Fibroblast of mammary gland (primary cell): ENCODE results near the gene LRFN4.
A peak's percentile ranks its signal among the peaks of the same experiment; 100 is the strongest.

Source experiments
- DNase-seq: peaks from one replicate; pipeline ENCODE4 v3.0.0-alpha.2; 2010; ENCODE audit warnings: low read depth
- H3K4me3 ChIP-seq: 2 replicates; pipeline ENCODE4 v1.5.1; 2011; ENCODE audit warnings: low read depth, mild to moderate bottlenecking, low read length, moderate library complexity; ENCODE audit not compliant: control insufficient read depth
- CTCF ChIP-seq: conservative IDR thresholded peaks from 2 replicates; pipeline ENCODE4 v1.5.1; 2011; ENCODE audit warnings: low read depth, low read length, inconsistent platforms; ENCODE audit not compliant: control insufficient read depth, insufficient read depth

LRFN4 gene

GRCh38 chr11:66856496-66857233 lies at the start of gene LRFN4:
LRFN4 (plus strand) TSS chr11:66857064; CDS start chr11:66857745, 681 bp downstream.
- H3K4me3 ChIP-seq, result peak within 1 kb of the TSS; percentile 68
- DNase-seq, result no peak
- no peak for TF ChIP-seq CTCF

GRCh38 chr11:66809592-66809991 lies 47.3 kb upstream of the LRFN4 start:
- DNase-seq, result no peak
- no peak overlapping the region for H3K4me3 ChIP-seq
- no peak for TF ChIP-seq CTCF

- no peak overlapping the region for H3K4me3 ChIP-seq
- no peak for DNase-seq
- TF ChIP-seq CTCF, result no peak
These were observed 46.2 kb upstream of the LRFN4 start for GRCh38 chr11:66810576-66811185.

- no peak for TF ChIP-seq CTCF
- no peak for DNase-seq
- H3K4me3 ChIP-seq, result no peak overlapping the region
These were observed 42.2 kb upstream of the LRFN4 start for GRCh38 chr11:66814678-66815077.

GRCh38 chr11:66815646-66816045 lies 41.2 kb upstream of the LRFN4 start:
- DNase-seq, result peak; percentile 6
- TF ChIP-seq CTCF, result no peak
- H3K4me3 ChIP-seq, result no peak overlapping the region

- no peak for TF ChIP-seq CTCF
- no peak overlapping the region for H3K4me3 ChIP-seq
- no peak for DNase-seq
These were observed 38.5 kb upstream of the LRFN4 start for GRCh38 chr11:66818231-66818955.
